Ascending aorta (tissue), 2 donors: ENCODE data around the gene HBA2. TPM values are rescaled to one million over a fixed set of nuclear protein-coding genes. Genes with fewer than 3 reads are reported as not detected.

Source experiments
- DNase-seq, 2 donors: peaks; one replicate each; pipeline ENCODE4 v3.0.0-alpha.2; 2019; ENCODE audit warnings: low spot score in 2 of 2
- H3K27ac ChIP-seq, 2 donors: fragments of 200-600 bp; sonication (generic); one replicate each; pipeline ENCODE4 v1.5.1; 2016 to 2017; ENCODE audit warnings: mild to moderate bottlenecking in 1 of 2
- H3K27me3 ChIP-seq: fragments of 200-600 bp; sonication (generic); one replicate; pipeline ENCODE4 v1.5.1; 2017
- H3K36me3 ChIP-seq, 2 donors: fragments of 200-600 bp; sonication (generic); one replicate each; pipeline ENCODE4 v1.5.1; 2016
- H3K4me1 ChIP-seq, 2 donors: fragments of 200-600 bp; sonication (generic); one replicate each; pipeline ENCODE4 v1.5.1; 2016 to 2017; ENCODE audit warnings: mild to moderate bottlenecking in 1 of 2
- H3K4me3 ChIP-seq, 2 donors: fragments of 200-600 bp; sonication (generic); one replicate each; pipeline ENCODE4 v1.5.1; 2016 to 2017; ENCODE audit warnings: mild to moderate bottlenecking in 1 of 2
- H3K9me3 ChIP-seq, 2 donors: fragments of 200-600 bp; sonication (generic); one replicate each; pipeline ENCODE4 v1.5.1; 2016
- intact Hi-C: fragments of 100-400 bp; cut with DNase I; formaldehyde crosslinking; loops from one replicate; pipeline ENCODE4 v1.15.1; 2023
- total RNA-seq: library from RNA; depleted of rRNA; stranded (reverse); fragments of >200 nt; gene quantifications from one replicate; pipeline ENCODE4 v1.1.0, GENCODE V29; 2016
- TF ChIP-seq, protein P1 (sequence below), 3 experiments: fragments of 200-600 bp in 2 of 3; fragments of 450-650 bp in 1 of 3; sonication (generic) in 2 of 3; IDR thresholded peaks; one replicate each; pipeline ENCODE4 v1.5.1; 2016 to 2019; ENCODE audit warnings: antibody characterized with exemption in 3 of 3, mild to moderate bottlenecking in 1 of 3, moderate library complexity in 1 of 3

Gene HBA2
- total RNA-seq, 1 donor from 2014 or later = 4,439 TPM

DNA sequence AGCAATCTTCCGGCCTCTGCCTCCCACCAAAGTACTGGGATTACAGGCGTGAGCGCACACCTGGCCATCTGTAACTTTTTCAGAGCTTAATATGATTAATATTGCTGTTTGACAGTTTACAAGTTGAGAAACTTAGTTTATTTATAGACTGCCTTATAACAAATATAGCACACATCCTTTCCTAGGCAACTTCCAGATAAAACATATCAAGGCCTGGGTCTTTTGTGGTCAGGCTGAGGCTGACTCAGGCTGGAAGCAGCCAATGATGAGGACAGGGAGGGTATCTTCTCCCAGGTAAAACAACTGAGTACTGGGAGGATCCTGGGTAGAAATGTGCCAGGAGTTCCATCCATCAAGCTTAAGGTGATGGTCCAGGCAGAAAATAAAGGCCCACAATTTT, 40.3 kb downstream of the HBA2 start:
- TF ChIP-seq, protein P1, sequence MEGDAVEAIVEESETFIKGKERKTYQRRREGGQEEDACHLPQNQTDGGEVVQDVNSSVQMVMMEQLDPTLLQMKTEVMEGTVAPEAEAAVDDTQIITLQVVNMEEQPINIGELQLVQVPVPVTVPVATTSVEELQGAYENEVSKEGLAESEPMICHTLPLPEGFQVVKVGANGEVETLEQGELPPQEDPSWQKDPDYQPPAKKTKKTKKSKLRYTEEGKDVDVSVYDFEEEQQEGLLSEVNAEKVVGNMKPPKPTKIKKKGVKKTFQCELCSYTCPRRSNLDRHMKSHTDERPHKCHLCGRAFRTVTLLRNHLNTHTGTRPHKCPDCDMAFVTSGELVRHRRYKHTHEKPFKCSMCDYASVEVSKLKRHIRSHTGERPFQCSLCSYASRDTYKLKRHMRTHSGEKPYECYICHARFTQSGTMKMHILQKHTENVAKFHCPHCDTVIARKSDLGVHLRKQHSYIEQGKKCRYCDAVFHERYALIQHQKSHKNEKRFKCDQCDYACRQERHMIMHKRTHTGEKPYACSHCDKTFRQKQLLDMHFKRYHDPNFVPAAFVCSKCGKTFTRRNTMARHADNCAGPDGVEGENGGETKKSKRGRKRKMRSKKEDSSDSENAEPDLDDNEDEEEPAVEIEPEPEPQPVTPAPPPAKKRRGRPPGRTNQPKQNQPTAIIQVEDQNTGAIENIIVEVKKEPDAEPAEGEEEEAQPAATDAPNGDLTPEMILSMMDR (IDR thresholded peaks at IDR 0.05) = no peak
- H3K27me3 ChIP-seq = no peaks in the 10 kb centered on the region
- H3K4me1 ChIP-seq = no peaks in the 10 kb centered on the region
- intact Hi-C loops = no loop called here
- DNase-seq = no peak
- H3K36me3 ChIP-seq = peaks cover 51 to 79% of the 10 kb centered on the region in 2 donors
- H3K4me3 ChIP-seq = no peak overlapping the region
- H3K27ac ChIP-seq = no peak overlapping the region
- no peaks in the 10 kb centered on the region for H3K9me3 ChIP-seq

- intact Hi-C loops = no loop called here
- Histone ChIP-seq H3K27ac (no peak overlapping the region), H3K4me1 (no peaks in the 10 kb centered on the region), H3K4me3 (no peak overlapping the region), H3K36me3 (peaks cover 53 to 86% of the 10 kb centered on the region in 2 donors), H3K27me3 (no peaks in the 10 kb centered on the region), H3K9me3 (no peaks in the 10 kb centered on the region)
- DNase-seq = no peak
- TF ChIP-seq, protein P1 (IDR thresholded peaks at IDR 0.05) = no peak
Measured at GRCh38 chr16:220021-220420, 47.3 kb downstream of the HBA2 start.

Other genes with a start within 250 kb of the HBA2 start
- not detected for gene POLR3K, start 119.3 kb upstream of the HBA2 start, total RNA-seq
- not detected for gene SNRNP25, start 119.0 kb upstream of the HBA2 start, total RNA-seq
- 146 TPM for gene RHBDF1, start 100.2 kb upstream of the HBA2 start, total RNA-seq
- gene MPG, start 94.7 kb upstream of the HBA2 start, total RNA-seq = 406 TPM
- 24.9 TPM for gene NPRL3, start 34.2 kb upstream of the HBA2 start, total RNA-seq
- not detected for gene HBZ, start 20.2 kb upstream of the HBA2 start, total RNA-seq
- gene HBM, start 6.9 kb upstream of the HBA2 start, total RNA-seq = not detected
- gene HBA1, start 3.8 kb downstream of the HBA2 start, total RNA-seq = 585 TPM
- gene HBQ1, start 7.6 kb downstream of the HBA2 start, total RNA-seq = not detected
- gene LUC7L, start 56.6 kb downstream of the HBA2 start, total RNA-seq = 53.0 TPM
- 67.7 TPM for gene FAM234A, start 61.9 kb downstream of the HBA2 start, total RNA-seq
- 32.6 TPM for gene RGS11, start 103.1 kb downstream of the HBA2 start, total RNA-seq
- gene ARHGDIG, start 107.7 kb downstream of the HBA2 start, total RNA-seq = not detected
- gene PDIA2, start 110.3 kb downstream of the HBA2 start, total RNA-seq = not detected
- gene AXIN1, start 179.8 kb downstream of the HBA2 start, total RNA-seq = 27.6 TPM
- gene MRPL28, start 197.7 kb downstream of the HBA2 start, total RNA-seq = 47.8 TPM
- gene PGAP6, start 209.1 kb downstream of the HBA2 start, total RNA-seq = 47.6 TPM
- 66.0 TPM for gene NME4, start 224.3 kb downstream of the HBA2 start, total RNA-seq
- gene DECR2, start 229.0 kb downstream of the HBA2 start, total RNA-seq = 44.0 TPM